Subcutaneous preadipocyte (primary cell): ENCODE results near the gene SCN3B. TPM values are rescaled to one million over a fixed set of nuclear protein-coding genes. Genes with fewer than 3 reads are reported as not detected.

ENCODE experiments used
- total RNA-seq: library from RNA; depleted of rRNA; stranded (reverse); fragments of >200 nt; gene quantifications from 2 replicates; pipeline ENCODE4 v1.2.3, GENCODE V29; 2012

Gene SCN3B, protein sequence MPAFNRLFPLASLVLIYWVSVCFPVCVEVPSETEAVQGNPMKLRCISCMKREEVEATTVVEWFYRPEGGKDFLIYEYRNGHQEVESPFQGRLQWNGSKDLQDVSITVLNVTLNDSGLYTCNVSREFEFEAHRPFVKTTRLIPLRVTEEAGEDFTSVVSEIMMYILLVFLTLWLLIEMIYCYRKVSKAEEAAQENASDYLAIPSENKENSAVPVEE
- under 0.01 TPM in 1 of 2 replicates, not detected in the other for total RNA-seq

DNA sequence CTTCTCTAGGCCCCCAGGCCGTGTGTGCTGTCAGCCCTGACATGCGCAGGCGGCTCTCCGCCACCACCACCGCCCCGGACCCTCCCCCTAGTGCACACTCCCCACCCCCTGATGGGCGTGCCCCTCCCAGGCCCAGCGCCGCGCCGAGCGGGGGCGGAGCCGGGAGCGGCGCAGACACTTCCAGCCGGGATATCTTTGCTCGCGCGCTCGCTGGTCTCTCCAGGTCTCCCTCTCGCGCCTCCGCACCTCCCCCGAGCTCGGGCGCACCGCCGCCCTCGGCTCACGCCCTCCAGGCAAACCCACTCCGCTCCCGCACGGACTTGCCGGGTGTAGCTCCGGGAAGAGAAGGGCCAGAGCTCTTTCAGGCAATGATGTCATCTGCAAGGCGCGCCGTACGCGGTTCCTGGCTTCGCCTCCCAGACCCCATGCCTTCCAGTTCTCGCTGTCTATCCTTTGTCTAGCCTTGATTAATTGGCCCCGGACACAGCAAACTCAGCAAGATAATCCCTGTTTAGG is at the start of gene SCN3B:
Gene SCN3B, minus strand, starts transcription at position 59 of the 516 bp plus-strand sequence. CDS start 823 bp downstream, outside the sequence.

Other genes starting within 250 kb of the SCN3B start
- 0.37 and 0.78 TPM in 2 replicates for gene GRAMD1B, start 224.4 kb downstream of the SCN3B start, total RNA-seq
- gene ZNF202, start 87.0 kb upstream of the SCN3B start, total RNA-seq: 5.5 and 10.4 TPM in 2 replicates
- gene OR6X1, start 99.9 kb upstream of the SCN3B start, total RNA-seq: not detected in 2 replicates
- gene OR6M1, start 151.7 kb upstream of the SCN3B start, total RNA-seq: not detected in 2 replicates
- gene TMEM225, start 231.0 kb upstream of the SCN3B start, total RNA-seq: not detected in 2 replicates
- 0.37 TPM in 1 of 2 replicates, not detected in the other for gene OR8D4, start 247.5 kb upstream of the SCN3B start, total RNA-seq